H9 (cell line): Measurements from ENCODE around the gene TNFAIP3. TPM values are rescaled to one million over a fixed set of nuclear protein-coding genes. Genes with fewer than 3 reads are reported as not detected.

Experiments
- DNase-seq: peaks from one replicate; pipeline ENCODE4 v3.0.0-alpha.2; 2017
- H2AFZ ChIP-seq: one replicate; pipeline ENCODE4 v1.6.1; 2013; ENCODE audit warnings: mild to moderate bottlenecking, low read length, control low read depth, moderate library complexity
- H2AK5ac ChIP-seq: 2 replicates; pipeline ENCODE4 v1.6.1; 2013; ENCODE audit warnings: low read length, control low read depth, mixed read lengths; ENCODE audit not compliant: insufficient read length
- H2BK120ac ChIP-seq: one replicate; pipeline ENCODE4 v1.6.1; 2013; ENCODE audit warnings: low read depth, mild to moderate bottlenecking, low read length, control low read depth, inconsistent platforms; ENCODE audit not compliant: poor library complexity, severe bottlenecking
- H2BK12ac ChIP-seq: 2 replicates; pipeline ENCODE4 v1.6.1; 2013; ENCODE audit warnings: low read length, control low read depth, mixed read lengths, low read depth; ENCODE audit not compliant: insufficient read length
- H2BK15ac ChIP-seq: 2 replicates; pipeline ENCODE4 v1.6.1; 2013; ENCODE audit warnings: low read depth, low read length, control low read depth
- H2BK20ac ChIP-seq: one replicate; pipeline ENCODE4 v1.6.1; 2013; ENCODE audit warnings: low read depth, mild to moderate bottlenecking, low read length, control low read depth, inconsistent platforms; ENCODE audit not compliant: poor library complexity, severe bottlenecking
- H2BK5ac ChIP-seq: 2 replicates; pipeline ENCODE4 v1.6.1; 2013; ENCODE audit warnings: low read length, control low read depth, mixed read lengths; ENCODE audit not compliant: insufficient read length
- H3K14ac ChIP-seq: 2 replicates; pipeline ENCODE4 v1.6.1; 2013; ENCODE audit warnings: low read length, control low read depth; ENCODE audit not compliant: insufficient read depth
- H3K18ac ChIP-seq: 2 replicates; pipeline ENCODE4 v1.6.1; 2013; ENCODE audit warnings: low read depth, mild to moderate bottlenecking, mixed read lengths, low read length, control low read depth; ENCODE audit not compliant: insufficient read length
- H3K23ac ChIP-seq: 2 replicates; pipeline ENCODE4 v1.6.1; 2013; ENCODE audit warnings: low read length, control low read depth, mixed read lengths, low read depth; ENCODE audit not compliant: insufficient read length
- H3K23me2 ChIP-seq: 2 replicates; pipeline ENCODE4 v1.6.1; 2013; ENCODE audit warnings: low read depth, mild to moderate bottlenecking, mixed read lengths, low read length, control low read depth; ENCODE audit not compliant: insufficient read length, poor library complexity, severe bottlenecking
- H3K27ac ChIP-seq: 2 replicates; pipeline ENCODE4 v1.5.1; 2013; ENCODE audit warnings: low read length, control low read depth, mixed read lengths, low read depth; ENCODE audit not compliant: insufficient read length
- H3K27me3 ChIP-seq: 2 replicates; pipeline ENCODE4 v1.6.1; 2013; ENCODE audit warnings: low read length, control low read depth, inconsistent platforms; ENCODE audit not compliant: insufficient read depth
- H3K4ac ChIP-seq: 2 replicates; pipeline ENCODE4 v1.6.1; 2013; ENCODE audit warnings: low read depth, mild to moderate bottlenecking, control low read depth, inconsistent platforms, low read length, moderate library complexity
- H3K4me1 ChIP-seq: 2 replicates; pipeline ENCODE4 v1.6.1; 2013; ENCODE audit warnings: low read length, control low read depth, inconsistent platforms; ENCODE audit not compliant: insufficient read depth
- H3K4me2 ChIP-seq: 2 replicates; pipeline ENCODE4 v1.6.1; 2013; ENCODE audit warnings: low read length, control low read depth, mixed read lengths; ENCODE audit not compliant: insufficient read length, insufficient read depth
- H3K56ac ChIP-seq: 2 replicates; pipeline ENCODE4 v1.6.1; 2013; ENCODE audit warnings: low read depth, mild to moderate bottlenecking, mixed read lengths, low read length, control low read depth; ENCODE audit not compliant: insufficient read length
- H3K79me1 ChIP-seq: 2 replicates; pipeline ENCODE4 v1.6.1; 2013; ENCODE audit warnings: low read depth, mild to moderate bottlenecking, moderate library complexity, low read length, control low read depth, inconsistent platforms; ENCODE audit not compliant: insufficient read depth, poor library complexity, severe bottlenecking
- H3K79me2 ChIP-seq: 2 replicates; pipeline ENCODE4 v1.6.1; 2013; ENCODE audit warnings: low read length, control low read depth, inconsistent platforms; ENCODE audit not compliant: insufficient read depth
- H3K9ac ChIP-seq: 2 replicates; pipeline ENCODE4 v1.6.1; 2013; ENCODE audit warnings: low read length, control low read depth, mixed read lengths; ENCODE audit not compliant: insufficient read length; ENCODE audit errors: extremely low read depth
- H3K9me3 ChIP-seq: one replicate; pipeline ENCODE4 v1.6.1; 2013; ENCODE audit warnings: low read depth, low read length, inconsistent platforms; ENCODE audit not compliant: control insufficient read depth
- H3T11ph ChIP-seq: one replicate; pipeline ENCODE4 v1.6.1; 2013; ENCODE audit warnings: mild to moderate bottlenecking, low read length, control low read depth, inconsistent platforms
- H4K20me1 ChIP-seq: one replicate; pipeline ENCODE4 v1.6.1; 2013; ENCODE audit not compliant: control insufficient read depth, insufficient read length, insufficient read depth
- H4K5ac ChIP-seq: 2 replicates; pipeline ENCODE4 v1.6.1; 2013; ENCODE audit warnings: low read depth, mild to moderate bottlenecking, mixed read lengths, low read length, control low read depth; ENCODE audit not compliant: insufficient read length
- H4K8ac ChIP-seq: replicated peaks from 2 replicates; pipeline ENCODE4 v1.6.1; 2013; ENCODE audit warnings: low read length, control low read depth, mixed read lengths, low read depth; ENCODE audit not compliant: insufficient read length
- H4K91ac ChIP-seq: 2 replicates; pipeline ENCODE4 v1.6.1; 2013; ENCODE audit warnings: low read depth, mild to moderate bottlenecking, moderate library complexity, mixed read lengths, low read length, control low read depth; ENCODE audit not compliant: insufficient read length
- H3K27ac Mint-ChIP-seq, 3 experiments: 2 replicates in 2 of 3; 3 replicates in 1 of 3; pipeline ENCODE4 v1.8.0; 2020 to 2021; ENCODE audit warnings: mixed read lengths in 3 of 3, mild to moderate bottlenecking in 1 of 3, moderate library complexity in 1 of 3
- H3K27me3 Mint-ChIP-seq: 2 replicates; pipeline ENCODE4 v1.8.0; 2021; ENCODE audit warnings: low read depth, mild to moderate bottlenecking, moderate library complexity, mixed read lengths
- H3K36me3 Mint-ChIP-seq, 3 experiments: 2 replicates in 2 of 3; 3 replicates in 1 of 3; pipeline ENCODE4 v1.8.0; 2020 to 2021; ENCODE audit warnings: low read depth in 3 of 3, mixed read lengths in 3 of 3; ENCODE audit not compliant: insufficient read depth in 1 of 3
- H3K4me1 Mint-ChIP-seq, 2 experiments: 2 replicates each; pipeline ENCODE4 v1.8.0; 2020; ENCODE audit warnings: mixed read lengths in 2 of 2
- H3K4me3 Mint-ChIP-seq, 2 experiments: 2 replicates in 1 of 2; 3 replicates in 1 of 2; pipeline ENCODE4 v1.8.0; 2020 to 2021; ENCODE audit warnings: mild to moderate bottlenecking in 2 of 2, mixed read lengths in 2 of 2, moderate library complexity in 1 of 2
- H3K9me3 Mint-ChIP-seq, 2 experiments: 2 replicates in 1 of 2; 3 replicates in 1 of 2; pipeline ENCODE4 v1.8.0; 2020; ENCODE audit warnings: mild to moderate bottlenecking in 2 of 2, mixed read lengths in 2 of 2, moderate library complexity in 1 of 2
- WGBS: extraction: QIAGEN DNeasy Blood & Tissue Kit; methylation state at CpG from one replicate; pipeline ENCODE4 v1.1.7; 2013; ENCODE audit warnings: missing lambda C conversion rate, low lambda C conversion rate, mixed read lengths; ENCODE audit not compliant: insufficient read length; ENCODE audit errors: extremely low coverage; 5-methylcytosine and 5-hydroxymethylcytosine counted together
- total RNA-seq: library from RNA; stranded (reverse); gene quantifications from 2 replicates; pipeline ENCODE4 v1.2.1, GENCODE V29; 2021
- TF ChIP-seq, protein P1 (sequence below): fragments of 200-600 bp; sonication (generic); conservative IDR thresholded peaks from 3 replicates; pipeline ENCODE4 v1.8.0; 2021; ENCODE audit warnings: antibody characterized with exemption, mild to moderate bottlenecking

Gene TNFAIP3
- total RNA-seq, 1 experiment from 2014 or later, result 3.7 TPM

- Mint-ChIP-seq H3K27me3 (peaks cover 26% of the 10 kb centered on the region), H3K27ac (no peak overlapping the region), H3K9me3 (no peaks in the 10 kb centered on the region; a peak in 1 of 5 replicates), H3K4me3 (no peak overlapping the region), H3K36me3 (peaks cover 0 to 3% (median 0%) of the 10 kb centered on the region in 3 experiments; a peak in 1 of 7 replicates), H3K4me1 (peaks cover 25 to 29% of the 10 kb centered on the region in 2 experiments)
- H2BK12ac ChIP-seq, result no peak overlapping the region
- no peak overlapping the region for H3K9ac ChIP-seq
- no peak overlapping the region for H3K14ac ChIP-seq
- H2AFZ ChIP-seq, result no peak overlapping the region
- H4K8ac ChIP-seq, result no peak overlapping the region
- no peaks in the 10 kb centered on the region for H3K79me1 ChIP-seq
- no peaks in the 10 kb centered on the region; the same call in 1 of the 2 replicates for H3K27me3 ChIP-seq
- no peak overlapping the region for H4K5ac ChIP-seq
- no peak overlapping the region for H3K4ac ChIP-seq
- H4K20me1 ChIP-seq, result no peaks in the 10 kb centered on the region
- H3K4me2 ChIP-seq, result no peak overlapping the region
- H3K23me2 ChIP-seq, result peaks cover 15% of the 10 kb centered on the region
- no peak overlapping the region for H2AK5ac ChIP-seq
- H2BK5ac ChIP-seq, result no peak overlapping the region
- H2BK120ac ChIP-seq, result no peak overlapping the region
- TF ChIP-seq, protein P1, sequence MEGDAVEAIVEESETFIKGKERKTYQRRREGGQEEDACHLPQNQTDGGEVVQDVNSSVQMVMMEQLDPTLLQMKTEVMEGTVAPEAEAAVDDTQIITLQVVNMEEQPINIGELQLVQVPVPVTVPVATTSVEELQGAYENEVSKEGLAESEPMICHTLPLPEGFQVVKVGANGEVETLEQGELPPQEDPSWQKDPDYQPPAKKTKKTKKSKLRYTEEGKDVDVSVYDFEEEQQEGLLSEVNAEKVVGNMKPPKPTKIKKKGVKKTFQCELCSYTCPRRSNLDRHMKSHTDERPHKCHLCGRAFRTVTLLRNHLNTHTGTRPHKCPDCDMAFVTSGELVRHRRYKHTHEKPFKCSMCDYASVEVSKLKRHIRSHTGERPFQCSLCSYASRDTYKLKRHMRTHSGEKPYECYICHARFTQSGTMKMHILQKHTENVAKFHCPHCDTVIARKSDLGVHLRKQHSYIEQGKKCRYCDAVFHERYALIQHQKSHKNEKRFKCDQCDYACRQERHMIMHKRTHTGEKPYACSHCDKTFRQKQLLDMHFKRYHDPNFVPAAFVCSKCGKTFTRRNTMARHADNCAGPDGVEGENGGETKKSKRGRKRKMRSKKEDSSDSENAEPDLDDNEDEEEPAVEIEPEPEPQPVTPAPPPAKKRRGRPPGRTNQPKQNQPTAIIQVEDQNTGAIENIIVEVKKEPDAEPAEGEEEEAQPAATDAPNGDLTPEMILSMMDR, result no peak
- no peak overlapping the region for H2BK20ac ChIP-seq
- H3T11ph ChIP-seq, result no peak overlapping the region
- H3K27ac ChIP-seq, result no peak overlapping the region
- H2BK15ac ChIP-seq, result no peak overlapping the region
- WGBS, result no CpG with 5 or more reads among the region's 5 CpGs
- H3K23ac ChIP-seq, result no peak overlapping the region
- DNase-seq, result no peak
- H3K4me1 ChIP-seq, result no peaks in the 10 kb centered on the region
- H3K18ac ChIP-seq, result no peak overlapping the region
- no peaks in the 10 kb centered on the region for H3K9me3 ChIP-seq
- H3K56ac ChIP-seq, result no peak overlapping the region
- H4K91ac ChIP-seq, result no peak overlapping the region
- no peaks in the 10 kb centered on the region for H3K79me2 ChIP-seq
These were observed 3.2 kb downstream of the TNFAIP3 start for GRCh38 chr6:137870308-137870644.
